Gastroesophageal sphincter (tissue), 4 donors: ENCODE measurements around the gene ZSCAN26. TPM values are rescaled to one million over a fixed set of nuclear protein-coding genes. Genes with fewer than 3 reads are reported as not detected.

Experiments used
- ATAC-seq: fragments of 150-250 bp; one replicate; pipeline ENCODE4 v1.9.1; 2016; ENCODE audit warnings: mild to moderate bottlenecking, moderate library complexity
- H3K27ac ChIP-seq, 4 donors: fragments of 200-600 bp; sonication (generic) in 3 of 4; 1 replicate in 3 of 4; 2 replicates in 1 of 4; pipeline ENCODE4 v1.5.1; 2016 to 2019
- H3K27me3 ChIP-seq: fragments of 200-600 bp; sonication (generic); one replicate; pipeline ENCODE4 v1.5.1; 2019
- H3K36me3 ChIP-seq, 2 donors: fragments of 200-600 bp; sonication (generic); one replicate each; pipeline ENCODE4 v1.5.1; 2019; ENCODE audit warnings: control low read depth in 1 of 2
- H3K4me1 ChIP-seq, 3 donors: fragments of 200-600 bp; sonication (generic); 1 replicate in 2 of 3; 2 replicates in 1 of 3; pipeline ENCODE4 v1.5.1; 2016 to 2019; ENCODE audit warnings: control low read depth in 2 of 3
- H3K4me3 ChIP-seq, 2 donors: fragments of 200-600 bp; sonication (generic); one replicate each; pipeline ENCODE4 v1.5.1; 2019; ENCODE audit warnings: mild to moderate bottlenecking in 1 of 2, moderate library complexity in 1 of 2
- H3K9me3 ChIP-seq, 3 donors: fragments of 200-600 bp; sonication (generic); one replicate each; pipeline ENCODE4 v1.5.1; 2017 to 2019; ENCODE audit warnings: control low read depth in 2 of 3
- EP300 ChIP-seq: sonication (generic); formaldehyde crosslinking; IDR thresholded peaks from one replicate; pipeline ENCODE4 v1.6.1; 2017; ENCODE audit warnings: antibody characterized with exemption, mild to moderate bottlenecking
- POLR2A ChIP-seq, 2 donors: fragments of 450-650 bp; IDR thresholded peaks; one replicate each; pipeline ENCODE4 v1.6.1; 2017; ENCODE audit warnings: antibody characterized with exemption in 2 of 2, mild to moderate bottlenecking in 2 of 2, moderate library complexity in 1 of 2
- POLR2AphosphoS5 ChIP-seq: sonication (generic); formaldehyde crosslinking; IDR thresholded peaks from one replicate; pipeline ENCODE4 v1.6.1; 2017; ENCODE audit warnings: antibody characterized with exemption
- WGBS, 2 donors: methylation state at CpG; one replicate each; pipeline ENCODE4 v1.1.5; 2018; ENCODE audit warnings: low coverage in 1 of 2; 5-methylcytosine and 5-hydroxymethylcytosine counted together
- total RNA-seq, 4 donors: library from RNA; depleted of rRNA; stranded (reverse); fragments of >200 nt; gene quantifications; one replicate each; pipeline ENCODE4 v1.1.0, GENCODE V29; 2016
- TF ChIP-seq, protein P1 (sequence below), 4 experiments: fragments of 200-600 bp in 2 of 4; fragments of 450-650 bp in 2 of 4; sonication (generic) in 1 of 4; IDR thresholded peaks; one replicate each; pipeline ENCODE4 v1.5.1; 2017 to 2019; ENCODE audit warnings: antibody characterized with exemption in 4 of 4, mild to moderate bottlenecking in 2 of 4, moderate library complexity in 2 of 4

ZSCAN26 gene
- 10 to 100 TPM; 17.9 to 27.1 (median 24.5) TPM for total RNA-seq

DNA sequence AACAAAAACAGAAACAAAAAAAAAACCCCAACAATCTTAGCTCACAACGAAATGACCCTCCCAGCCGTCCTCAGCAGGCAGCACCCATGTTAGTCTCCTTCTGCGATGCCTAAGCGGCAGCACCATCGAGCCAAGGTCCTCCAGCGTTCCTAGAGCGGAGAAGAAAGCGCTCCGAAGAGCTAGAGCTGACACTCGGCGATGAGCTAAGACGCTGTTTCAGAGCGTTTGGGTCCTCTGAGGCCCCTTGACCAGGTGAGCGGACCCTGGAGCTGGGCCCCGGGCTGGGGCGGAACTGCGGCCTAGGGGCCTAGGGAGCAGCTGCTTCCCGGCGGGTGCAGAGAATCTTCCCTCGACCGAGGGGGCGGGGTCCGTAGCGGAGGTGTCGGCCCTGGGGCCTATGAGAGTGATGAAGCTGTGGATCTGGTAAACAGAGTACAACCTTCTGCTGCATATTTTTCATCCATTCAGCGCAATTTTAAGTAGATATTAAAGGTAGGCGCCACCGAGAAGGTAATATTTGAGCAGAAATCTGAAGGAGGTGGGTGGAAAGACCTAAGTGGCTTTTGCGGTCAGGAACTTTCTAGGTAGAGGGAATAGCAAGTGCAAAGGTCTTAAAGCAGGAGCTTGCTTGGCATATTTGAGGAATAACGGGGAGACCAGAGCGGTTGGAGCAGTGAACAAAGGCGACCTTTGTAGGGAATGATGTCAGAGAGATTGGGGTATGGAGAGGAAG lies at the start of gene ZSCAN26:
Gene ZSCAN26 (plus strand): TSS at position 182 of the 733 bp plus-strand sequence. CDS start 4,777 bp downstream, outside the sequence.
- H3K27ac ChIP-seq: peak within 1 kb of the TSS; percentile 83 to 92 (median 88)
- ATAC-seq: peak; percentile 96
- TF ChIP-seq POLR2AphosphoS5 (peak; percentile 70), POLR2A (IDR thresholded peaks at IDR 0.05) (peak; percentile 36 to 45)
- TF ChIP-seq, protein P1, sequence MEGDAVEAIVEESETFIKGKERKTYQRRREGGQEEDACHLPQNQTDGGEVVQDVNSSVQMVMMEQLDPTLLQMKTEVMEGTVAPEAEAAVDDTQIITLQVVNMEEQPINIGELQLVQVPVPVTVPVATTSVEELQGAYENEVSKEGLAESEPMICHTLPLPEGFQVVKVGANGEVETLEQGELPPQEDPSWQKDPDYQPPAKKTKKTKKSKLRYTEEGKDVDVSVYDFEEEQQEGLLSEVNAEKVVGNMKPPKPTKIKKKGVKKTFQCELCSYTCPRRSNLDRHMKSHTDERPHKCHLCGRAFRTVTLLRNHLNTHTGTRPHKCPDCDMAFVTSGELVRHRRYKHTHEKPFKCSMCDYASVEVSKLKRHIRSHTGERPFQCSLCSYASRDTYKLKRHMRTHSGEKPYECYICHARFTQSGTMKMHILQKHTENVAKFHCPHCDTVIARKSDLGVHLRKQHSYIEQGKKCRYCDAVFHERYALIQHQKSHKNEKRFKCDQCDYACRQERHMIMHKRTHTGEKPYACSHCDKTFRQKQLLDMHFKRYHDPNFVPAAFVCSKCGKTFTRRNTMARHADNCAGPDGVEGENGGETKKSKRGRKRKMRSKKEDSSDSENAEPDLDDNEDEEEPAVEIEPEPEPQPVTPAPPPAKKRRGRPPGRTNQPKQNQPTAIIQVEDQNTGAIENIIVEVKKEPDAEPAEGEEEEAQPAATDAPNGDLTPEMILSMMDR (IDR thresholded peaks at IDR 0.05): no peak
- peaks cover 0 to 6% of the 10 kb centered on the region in 2 donors for H3K36me3 ChIP-seq
- H3K9me3 ChIP-seq: no peaks in the 10 kb centered on the region
- peaks cover 6 to 28% (median 7%) of the 10 kb centered on the region in 3 donors for H3K4me1 ChIP-seq
- 0% methylated on average over 13 to 20 of the region's 32 CpGs for WGBS, 2 donors
- H3K4me3 ChIP-seq: peak within 1 kb of the TSS; percentile 76 to 96
- no peaks in the 10 kb centered on the region for H3K27me3 ChIP-seq

DNA sequence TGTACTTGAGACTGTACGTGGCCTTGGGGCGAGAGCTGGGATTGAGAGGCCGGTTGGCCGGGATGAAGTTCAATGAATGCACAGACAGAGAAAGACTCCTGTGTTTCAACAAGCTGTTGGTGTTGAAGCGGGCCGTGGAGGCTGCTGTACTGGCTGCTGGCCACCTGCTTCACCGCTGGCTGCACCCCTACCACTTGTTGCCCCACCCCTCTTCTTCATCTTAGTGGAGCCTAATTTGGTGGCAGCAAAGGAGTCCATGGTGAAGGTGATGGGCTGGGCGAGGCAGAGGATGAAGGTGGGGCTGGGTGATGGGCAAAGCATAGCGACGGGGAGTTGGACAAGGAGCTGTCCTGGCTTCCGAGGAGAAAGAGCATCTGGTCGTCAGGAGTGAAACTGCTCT lies 49.1 kb upstream of the ZSCAN26 start:
- no peaks in the 10 kb centered on the region for H3K36me3 ChIP-seq
- peak overlapping the region in 1 of 2 donors; percentile 66 for H3K4me3 ChIP-seq
- no peak for ATAC-seq
- TF ChIP-seq, protein P1 (IDR thresholded peaks at IDR 0.05): no peak
- TF ChIP-seq EP300: no peak
- no peak for TF ChIP-seq POLR2A (IDR thresholded peaks at IDR 0.05)
- TF ChIP-seq POLR2AphosphoS5: no peak
- peaks cover 0 to 16% (median 5%) of the 10 kb centered on the region in 3 donors for H3K4me1 ChIP-seq
- 90 to 95% methylated on average over 6 to 7 of the region's 12 CpGs for WGBS, 2 donors
- no peaks in the 10 kb centered on the region for H3K9me3 ChIP-seq
- peaks cover 60% of the 10 kb centered on the region for H3K27me3 ChIP-seq
- no peak overlapping the region for H3K27ac ChIP-seq

DNA sequence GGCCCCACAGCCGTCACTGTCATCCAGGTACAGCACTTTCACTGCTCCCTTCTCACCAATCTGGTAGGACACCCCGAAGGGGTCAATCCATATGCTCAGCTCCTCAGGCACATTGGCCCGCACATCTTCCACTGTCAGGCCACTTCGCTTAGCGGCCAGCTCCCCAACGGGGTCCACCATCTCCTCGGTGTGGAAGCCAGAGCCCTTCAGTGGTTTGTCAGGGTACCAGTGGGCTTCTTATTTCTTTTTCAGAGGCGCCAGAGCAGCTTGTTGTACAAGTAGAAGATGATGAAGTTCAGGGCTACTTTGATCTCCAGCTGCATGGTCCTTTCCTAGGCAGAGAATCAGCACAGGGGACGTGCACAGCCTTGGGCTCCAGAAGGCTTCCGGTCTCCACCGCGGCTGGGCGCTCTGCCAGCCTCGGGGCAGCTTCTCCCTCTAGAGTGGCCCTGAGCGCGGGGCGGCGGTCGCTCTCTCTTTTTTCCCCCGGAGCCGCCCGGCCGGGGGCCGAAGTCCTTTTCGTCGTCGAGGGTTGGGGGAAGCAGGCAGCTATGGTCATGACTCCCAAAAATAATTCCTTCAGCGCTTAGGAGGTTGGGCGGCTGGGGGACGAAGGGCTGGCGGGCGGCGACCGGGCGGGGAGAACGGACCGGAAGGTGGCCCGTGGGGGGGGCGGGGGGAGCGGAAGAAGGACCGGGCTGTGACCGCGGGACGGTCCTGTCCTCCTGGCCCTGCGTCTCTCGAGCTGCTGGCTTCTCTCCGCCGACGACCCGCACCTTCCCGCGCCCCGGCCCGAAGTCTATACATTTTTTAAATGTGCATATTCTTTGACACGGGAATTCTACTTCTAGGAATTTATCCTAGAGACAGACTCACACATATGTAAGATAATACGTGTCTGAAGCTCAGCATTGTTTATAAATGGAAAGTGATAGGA lies 48.4 kb upstream of the ZSCAN26 start:
- peak overlapping the region; percentile 19 to 82 (median 64) for H3K27ac ChIP-seq

DNA sequence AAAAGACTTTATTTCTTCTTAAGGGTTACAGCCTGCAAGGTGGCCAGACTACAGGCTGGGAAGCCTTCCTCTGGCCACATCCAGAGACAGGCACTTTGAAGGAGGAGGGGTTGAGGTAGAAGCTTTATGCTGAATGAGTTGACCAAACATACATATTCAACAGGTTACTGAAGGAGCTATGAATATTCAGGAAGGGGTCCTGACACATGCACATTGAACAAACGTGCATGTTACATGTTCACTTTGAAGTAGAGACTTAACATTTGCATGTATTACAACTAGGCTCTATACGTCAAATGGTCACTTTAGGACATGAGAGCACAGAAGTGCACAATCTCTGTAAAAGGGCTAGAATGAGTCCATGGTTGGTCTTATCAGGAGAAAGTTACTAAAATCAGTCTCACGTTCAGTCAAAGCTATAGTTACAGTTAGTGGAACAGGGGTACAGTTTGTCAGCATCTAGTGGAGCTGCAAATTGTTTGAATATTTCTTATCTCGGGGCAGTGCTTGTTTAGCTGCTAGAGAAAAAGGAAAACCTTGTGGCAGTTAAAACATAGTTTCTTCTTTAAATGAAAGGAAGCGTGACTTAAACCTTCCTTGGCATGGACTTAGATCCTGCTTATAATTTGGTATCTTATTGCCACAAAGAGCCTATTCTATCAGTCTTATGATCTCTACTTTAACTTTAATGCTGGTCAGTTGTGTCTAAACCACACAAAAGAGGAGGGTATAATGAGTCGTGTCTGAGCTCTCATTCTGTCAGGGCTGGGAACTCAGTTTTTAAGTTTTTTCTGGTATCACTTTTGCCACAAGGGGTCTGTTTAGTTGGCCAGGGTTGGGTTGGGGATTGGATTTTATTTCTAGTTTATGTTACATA lies 46.4 kb upstream of the ZSCAN26 start:
- no peak for ATAC-seq

More for the DNA sequence above, 48.4 kb upstream of the ZSCAN26 start:
- peak; percentile 88 for ATAC-seq
- 16 to 66% methylated on average over 7 to 18 of the region's 56 CpGs for WGBS, 2 donors
- TF ChIP-seq, protein P1 (IDR thresholded peaks at IDR 0.05): peak in 1 of 4 experiments; percentile 9
- TF ChIP-seq POLR2A (IDR thresholded peaks at IDR 0.05) (no peak), POLR2AphosphoS5 (no peak)
- H3K9me3 ChIP-seq: no peaks in the 10 kb centered on the region
- peaks cover 0 to 16% (median 5%) of the 10 kb centered on the region in 3 donors for H3K4me1 ChIP-seq
- H3K36me3 ChIP-seq: no peaks in the 10 kb centered on the region
- H3K27me3 ChIP-seq: peaks cover 53% of the 10 kb centered on the region
- peak overlapping the region; percentile 66 to 87 for H3K4me3 ChIP-seq

More for the DNA sequence above, 46.4 kb upstream of the ZSCAN26 start:
- Histone ChIP-seq H3K9me3 (no peaks in the 10 kb centered on the region), H3K27ac (no peak overlapping the region), H3K27me3 (peaks cover 35% of the 10 kb centered on the region), H3K36me3 (no peaks in the 10 kb centered on the region), H3K4me1 (peaks cover 0 to 21% (median 8%) of the 10 kb centered on the region in 3 donors), H3K4me3 (no peak overlapping the region)
- WGBS, 2 donors: 24% methylated on average over 6 of the region's 6 CpGs
- TF ChIP-seq EP300 (no peak), POLR2A (IDR thresholded peaks at IDR 0.05) (no peak), POLR2AphosphoS5 (no peak)
- TF ChIP-seq, protein P1 (IDR thresholded peaks at IDR 0.05): no peak
